HEK293 (cell line): ENCODE results near the gene LYPLAL1.

Experiments
- TCF7L2 ChIP-seq: IDR thresholded peaks from 2 replicates; pipeline ENCODE4 v1.6.1; 2011; ENCODE audit warnings: low read depth, mild to moderate bottlenecking, inconsistent platforms, low read length, moderate library complexity, borderline replicate concordance
- ZNF433 ChIP-seq: fragments of 450-650 bp; formaldehyde crosslinking; IDR thresholded peaks from 2 replicates; pipeline ENCODE4 v1.5.1; 2016; ENCODE audit warnings: missing biosample characterization, missing genetic modification characterization, low read depth

DNA sequence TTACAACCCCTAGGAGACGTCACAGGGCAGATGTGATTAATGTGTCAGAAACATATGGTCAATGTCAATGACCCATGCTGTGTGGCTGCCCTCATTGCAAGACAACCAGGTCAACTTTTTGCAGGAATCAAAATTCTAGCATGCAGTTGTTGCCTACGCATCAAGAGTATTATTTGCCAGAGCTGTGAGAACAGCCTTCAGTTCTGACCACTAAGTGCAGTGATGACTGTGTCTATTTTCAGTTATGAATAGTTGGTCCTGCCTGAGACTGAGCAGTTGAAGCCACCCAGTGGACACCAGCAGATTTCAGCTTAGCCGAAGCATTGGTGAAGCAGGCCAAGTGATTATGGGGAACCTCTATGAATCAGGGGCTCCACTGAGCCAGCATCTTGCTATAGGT, 47.3 kb downstream of the LYPLAL1 start:
- TF ChIP-seq ZNF433 (no peak), TCF7L2 (no peak)
